Measurements from ENCODE around the gene GCG. TPM values are rescaled to one million over a fixed set of nuclear protein-coding genes. Genes with fewer than 3 reads are reported as not detected.

GCG gene
- polyA plus RNA-seq (2013, experiment 1 of 2) = not detected
- not detected for polyA plus RNA-seq (2013, experiment 2 of 2)

DNA sequence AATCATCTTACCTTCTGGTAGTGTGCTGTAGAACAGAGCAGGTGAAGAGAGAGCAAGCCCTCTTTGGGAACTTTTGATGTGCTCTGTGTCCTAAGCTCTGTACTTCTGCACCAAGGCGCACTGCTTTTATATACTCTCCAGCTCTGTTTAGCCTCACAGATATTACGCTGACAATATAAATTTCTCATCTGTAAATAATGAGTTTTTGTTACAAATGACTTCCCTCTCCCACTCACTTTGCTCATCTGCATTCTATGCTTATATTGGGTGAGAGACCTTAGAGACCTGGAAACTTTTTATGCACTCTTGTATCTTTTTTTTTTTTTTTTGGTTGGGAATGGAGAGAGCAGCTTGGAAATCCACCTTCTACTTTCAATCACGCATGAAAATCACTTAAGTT is at the start of gene GCG:
Gene GCG (minus strand): TSS at position 101 of the 400 bp plus-strand sequence. CDS start 3,069 bp downstream, outside the sequence.
- Histone ChIP-seq H3K4me1 (ENCODE audit: control insufficient read depth, insufficient read depth, low read length, poor library complexity, severe bottlenecking) (no peaks in the 10 kb centered on the region), H3K27ac (ENCODE audit: low read depth, low read length, severe bottlenecking) (no peak within 1 kb of the TSS)
- whole genome bisulfite sequencing, 2 experiments (ENCODE audit: insufficient coverage in 2 of 2) = 83% methylated on average over 1 of the region's 3 CpGs; no CpG with 5 or more reads in 1 of the 2 experiments

DNA sequence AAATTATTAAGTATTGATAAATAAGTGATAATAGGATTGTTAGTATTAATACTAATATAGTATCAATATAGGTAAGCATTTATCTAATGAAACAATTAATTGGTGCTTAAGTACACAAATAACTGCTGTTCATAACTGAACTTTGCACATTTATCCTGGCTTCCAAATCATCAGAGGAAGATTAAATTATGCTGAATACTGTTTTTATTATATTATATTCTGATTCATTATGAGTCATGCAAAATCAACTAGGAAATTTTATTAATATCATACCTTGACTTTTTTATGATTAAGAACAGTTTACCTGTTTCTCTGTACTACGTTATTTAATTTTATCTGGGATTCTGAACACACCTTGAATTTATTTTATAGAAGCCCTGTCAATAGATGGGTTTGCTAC is 48.6 kb upstream of the GCG start:
- Histone ChIP-seq H3K4me3 (ENCODE audit: extremely low read depth, insufficient read depth, low read length, poor library complexity, severe bottlenecking) (no peak overlapping the region), H3K27ac (ENCODE audit: low read depth, low read length, severe bottlenecking) (no peak overlapping the region), H3K36me3 (ENCODE audit: control insufficient read depth, insufficient read depth, low read length) (no peaks in the 10 kb centered on the region), H3K4me1 (ENCODE audit: control insufficient read depth, insufficient read depth, low read length, poor library complexity, severe bottlenecking) (no peaks in the 10 kb centered on the region), H3K9me3 (ENCODE audit: control insufficient read depth, low read length) (no peaks in the 10 kb centered on the region)
- WGBS, 2 experiments (ENCODE audit: insufficient coverage in 2 of 2) = no CpG with 5 or more reads among the region's 1 CpG

More for the DNA sequence above, at the start of gene GCG:
- Histone ChIP-seq H3K4me3 (ENCODE audit: extremely low read depth, insufficient read depth, low read length, poor library complexity, severe bottlenecking) (no peak within 1 kb of the TSS), H3K9me3 (ENCODE audit: control insufficient read depth, low read length) (no peaks in the 10 kb centered on the region), H3K36me3 (ENCODE audit: control insufficient read depth, insufficient read depth, low read length) (no peaks in the 10 kb centered on the region)

DNA sequence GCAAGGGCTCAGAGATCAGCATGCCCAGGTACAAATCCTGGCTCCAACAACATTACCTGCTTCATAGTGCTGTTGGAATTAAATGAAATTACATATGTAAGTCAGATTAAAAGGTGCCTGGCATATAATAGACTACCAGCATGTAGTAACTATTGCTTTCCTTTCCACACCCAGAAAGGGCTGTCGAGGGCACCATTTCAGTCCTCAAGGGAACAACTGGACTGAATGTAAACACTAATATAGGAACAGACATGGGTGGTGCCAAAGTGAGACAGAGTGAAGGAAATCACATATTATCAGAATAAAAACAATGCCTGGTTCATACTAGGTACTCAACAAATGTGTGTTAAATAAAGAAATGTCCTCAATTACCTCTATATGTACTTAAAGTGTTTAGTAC is 47.9 kb upstream of the GCG start:
- Histone ChIP-seq H3K9me3 (ENCODE audit: control insufficient read depth, low read length) (no peaks in the 10 kb centered on the region), H3K4me1 (ENCODE audit: control insufficient read depth, insufficient read depth, low read length, poor library complexity, severe bottlenecking) (no peaks in the 10 kb centered on the region), H3K27ac (ENCODE audit: low read depth, low read length, severe bottlenecking) (no peak overlapping the region), H3K4me3 (ENCODE audit: extremely low read depth, insufficient read depth, low read length, poor library complexity, severe bottlenecking) (no peak overlapping the region), H3K36me3 (ENCODE audit: control insufficient read depth, insufficient read depth, low read length) (no peaks in the 10 kb centered on the region)
- WGBS, 2 experiments (ENCODE audit: insufficient coverage in 2 of 2) = no CpG with 5 or more reads among the region's 1 CpG

DNA sequence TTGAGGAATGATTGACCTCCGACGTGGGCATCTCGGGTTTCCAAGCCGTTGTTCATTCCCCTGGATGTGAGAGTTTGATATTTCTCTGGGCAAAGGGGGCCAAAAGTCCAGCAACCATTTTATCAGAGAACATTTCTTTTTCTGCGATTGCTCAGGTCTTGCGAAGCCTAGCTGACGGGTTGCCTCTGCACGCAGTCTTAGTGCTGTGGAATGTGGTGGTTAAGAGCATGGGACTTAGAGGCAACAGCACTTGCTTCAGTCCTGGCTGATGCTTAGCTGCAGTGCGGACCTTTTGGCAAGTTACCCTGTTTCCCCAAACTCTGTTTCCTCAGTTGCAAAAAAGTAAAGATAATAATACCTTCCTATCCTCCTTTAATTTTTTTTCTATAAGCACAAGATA is 46.2 kb upstream of the GCG start:
- H3K4me3 ChIP-seq (ENCODE audit: extremely low read depth, insufficient read depth, low read length, poor library complexity, severe bottlenecking) = no peak overlapping the region
- H3K36me3 ChIP-seq (ENCODE audit: control insufficient read depth, insufficient read depth, low read length) = no peaks in the 10 kb centered on the region
- no peak overlapping the region for H3K27ac ChIP-seq (ENCODE audit: low read depth, low read length, severe bottlenecking)
- H3K9me3 ChIP-seq (ENCODE audit: control insufficient read depth, low read length) = no peaks in the 10 kb centered on the region
- H3K4me1 ChIP-seq (ENCODE audit: control insufficient read depth, insufficient read depth, low read length, poor library complexity, severe bottlenecking) = no peaks in the 10 kb centered on the region
- 100% methylated on average over 1 to 4 of the region's 9 CpGs for whole genome bisulfite sequencing, 2 experiments (ENCODE audit: insufficient coverage in 2 of 2)

DNA sequence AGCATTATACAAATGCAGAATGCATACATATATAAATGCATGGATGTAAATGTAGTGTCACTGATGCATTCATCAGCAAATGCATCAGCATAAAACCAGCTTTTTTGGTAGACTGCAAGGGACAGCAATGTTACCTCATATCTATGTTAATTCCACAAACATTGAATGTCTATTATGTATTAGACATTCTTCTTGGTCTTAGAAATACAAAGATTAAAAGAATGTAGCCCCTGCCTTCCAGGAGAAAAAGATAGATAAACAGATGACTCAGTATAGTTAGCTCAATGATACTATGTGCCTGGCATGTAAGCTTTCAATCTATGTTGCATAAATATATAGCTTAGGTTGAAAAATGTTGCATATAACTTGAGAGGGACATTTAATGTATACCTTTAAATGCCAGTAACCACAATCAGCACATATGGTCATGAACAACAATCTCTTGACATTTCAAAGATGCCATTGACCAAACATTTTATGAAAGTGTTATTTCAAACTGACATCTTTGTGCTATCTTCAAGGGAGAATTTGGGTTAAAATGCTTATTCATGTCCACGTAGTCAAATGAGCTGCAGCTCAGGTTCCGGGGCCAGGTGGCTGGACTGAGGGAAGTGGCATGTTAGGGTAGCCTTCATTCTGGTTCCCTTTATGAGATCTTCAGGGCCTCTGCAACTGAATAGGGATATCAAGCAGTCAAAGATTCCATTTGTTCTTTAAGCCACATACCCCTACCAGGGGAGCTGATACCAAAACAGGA is 45.2 kb upstream of the GCG start:
- no peak overlapping the region for H3K27ac ChIP-seq (ENCODE audit: low read depth, low read length, severe bottlenecking)
- whole genome bisulfite sequencing, 2 experiments (ENCODE audit: insufficient coverage in 2 of 2) = 90 to 93% methylated on average over 2 of the region's 2 CpGs
- no peaks in the 10 kb centered on the region for H3K36me3 ChIP-seq (ENCODE audit: control insufficient read depth, insufficient read depth, low read length)
- no peaks in the 10 kb centered on the region for H3K4me1 ChIP-seq (ENCODE audit: control insufficient read depth, insufficient read depth, low read length, poor library complexity, severe bottlenecking)
- no peaks in the 10 kb centered on the region for H3K9me3 ChIP-seq (ENCODE audit: control insufficient read depth, low read length)
- no peak overlapping the region for H3K4me3 ChIP-seq (ENCODE audit: extremely low read depth, insufficient read depth, low read length, poor library complexity, severe bottlenecking)

DNA sequence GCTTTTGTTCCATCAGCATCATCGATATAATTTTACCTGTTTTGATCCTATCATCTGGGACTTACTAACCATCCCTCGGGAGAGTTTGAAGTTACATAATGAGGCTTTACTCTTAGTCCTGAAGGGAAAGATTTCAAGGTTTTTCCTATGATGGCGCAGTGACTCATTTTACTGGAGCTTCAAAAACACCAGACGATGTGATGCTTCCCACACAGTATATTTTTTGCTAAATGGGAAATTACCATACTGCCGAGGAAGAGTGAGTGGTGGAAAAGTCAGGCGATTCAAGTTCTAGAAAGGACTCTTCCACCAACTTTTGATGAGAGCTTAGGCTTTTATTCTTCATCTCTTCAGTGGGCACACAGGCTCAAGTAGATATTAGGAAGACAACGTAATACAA is 44.6 kb upstream of the GCG start:
- H3K4me3 ChIP-seq (ENCODE audit: extremely low read depth, insufficient read depth, low read length, poor library complexity, severe bottlenecking) = no peak overlapping the region
- H3K27ac ChIP-seq (ENCODE audit: low read depth, low read length, severe bottlenecking) = no peak overlapping the region
- no peaks in the 10 kb centered on the region for H3K9me3 ChIP-seq (ENCODE audit: control insufficient read depth, low read length)
- no peaks in the 10 kb centered on the region for H3K36me3 ChIP-seq (ENCODE audit: control insufficient read depth, insufficient read depth, low read length)
- H3K4me1 ChIP-seq (ENCODE audit: control insufficient read depth, insufficient read depth, low read length, poor library complexity, severe bottlenecking) = no peaks in the 10 kb centered on the region
- 92 to 100% methylated on average over 3 to 5 of the region's 7 CpGs for WGBS, 2 experiments (ENCODE audit: insufficient coverage in 2 of 2)

DNA sequence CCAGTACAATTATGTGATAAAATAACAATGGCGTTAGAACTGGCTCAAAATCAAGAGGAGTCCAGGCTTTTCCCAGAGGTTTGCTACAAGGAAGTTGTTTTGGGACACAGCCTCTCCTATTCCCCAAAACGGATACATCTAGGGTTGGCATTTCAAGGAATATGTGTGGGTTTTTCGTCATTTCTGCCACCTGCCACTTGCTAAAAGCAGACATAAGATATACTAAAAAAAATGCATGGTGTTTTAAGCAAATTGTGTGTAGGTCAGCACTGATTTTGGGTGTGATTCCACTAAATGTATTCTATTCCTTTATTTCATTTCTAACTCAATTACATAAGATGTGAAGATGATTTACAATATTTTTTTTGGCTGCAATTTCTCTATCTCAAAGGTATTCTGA is 36.4 kb upstream of the GCG start:
- WGBS, 2 experiments (ENCODE audit: insufficient coverage in 2 of 2) = 100% methylated on average over 1 of the region's 3 CpGs; no CpG with 5 or more reads in 1 of the 2 experiments
- H3K4me1 ChIP-seq (ENCODE audit: control insufficient read depth, insufficient read depth, low read length, poor library complexity, severe bottlenecking) = no peaks in the 10 kb centered on the region

DNA sequence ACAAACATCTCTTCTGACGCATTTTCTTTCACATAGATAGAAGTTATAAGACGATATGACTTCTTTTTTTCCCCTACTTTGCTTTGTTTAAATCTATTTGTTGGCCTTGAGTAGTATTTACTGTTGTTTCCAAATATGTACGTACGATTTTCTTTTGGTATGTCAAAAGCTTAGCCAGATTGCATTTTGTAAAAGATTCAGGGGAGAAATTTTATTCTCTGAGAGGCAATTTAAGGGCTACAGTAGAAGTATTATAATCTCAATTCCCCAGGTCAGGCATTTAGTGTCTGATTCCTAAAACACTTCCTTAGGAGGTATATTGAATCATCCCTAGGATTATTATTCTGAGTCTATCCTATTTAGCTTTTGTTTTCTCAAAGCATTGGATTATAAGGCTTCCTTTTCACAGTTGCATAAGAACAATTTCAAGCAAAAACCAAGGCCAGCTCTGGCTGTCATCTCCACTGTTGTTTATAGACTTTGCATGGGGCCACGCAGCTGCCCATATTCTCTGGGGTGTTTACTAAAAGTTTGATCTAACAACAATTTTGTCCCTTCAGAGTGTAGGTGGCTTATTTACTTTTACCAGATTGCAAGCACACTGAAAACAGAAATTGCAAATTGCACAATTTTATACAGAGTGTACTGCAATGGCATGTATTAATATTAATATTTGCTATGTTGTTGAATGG is 33.6 kb upstream of the GCG start:
- Histone ChIP-seq H3K4me3 (ENCODE audit: extremely low read depth, insufficient read depth, low read length, poor library complexity, severe bottlenecking) (no peak overlapping the region), H3K27ac (ENCODE audit: low read depth, low read length, severe bottlenecking) (no peak overlapping the region), H3K36me3 (ENCODE audit: control insufficient read depth, insufficient read depth, low read length) (no peaks in the 10 kb centered on the region), H3K9me3 (ENCODE audit: control insufficient read depth, low read length) (no peaks in the 10 kb centered on the region), H3K4me1 (ENCODE audit: control insufficient read depth, insufficient read depth, low read length, poor library complexity, severe bottlenecking) (no peaks in the 10 kb centered on the region)
- 80% methylated on average over 2 of the region's 5 CpGs; no CpG with 5 or more reads in 1 of the 2 experiments for WGBS, 2 experiments (ENCODE audit: insufficient coverage in 2 of 2)

More for the DNA sequence above, 36.4 kb upstream of the GCG start:
- Histone ChIP-seq H3K9me3 (ENCODE audit: control insufficient read depth, low read length) (no peaks in the 10 kb centered on the region), H3K4me3 (ENCODE audit: extremely low read depth, insufficient read depth, low read length, poor library complexity, severe bottlenecking) (no peak overlapping the region), H3K36me3 (ENCODE audit: control insufficient read depth, insufficient read depth, low read length) (no peaks in the 10 kb centered on the region), H3K27ac (ENCODE audit: low read depth, low read length, severe bottlenecking) (no peak overlapping the region)

DNA sequence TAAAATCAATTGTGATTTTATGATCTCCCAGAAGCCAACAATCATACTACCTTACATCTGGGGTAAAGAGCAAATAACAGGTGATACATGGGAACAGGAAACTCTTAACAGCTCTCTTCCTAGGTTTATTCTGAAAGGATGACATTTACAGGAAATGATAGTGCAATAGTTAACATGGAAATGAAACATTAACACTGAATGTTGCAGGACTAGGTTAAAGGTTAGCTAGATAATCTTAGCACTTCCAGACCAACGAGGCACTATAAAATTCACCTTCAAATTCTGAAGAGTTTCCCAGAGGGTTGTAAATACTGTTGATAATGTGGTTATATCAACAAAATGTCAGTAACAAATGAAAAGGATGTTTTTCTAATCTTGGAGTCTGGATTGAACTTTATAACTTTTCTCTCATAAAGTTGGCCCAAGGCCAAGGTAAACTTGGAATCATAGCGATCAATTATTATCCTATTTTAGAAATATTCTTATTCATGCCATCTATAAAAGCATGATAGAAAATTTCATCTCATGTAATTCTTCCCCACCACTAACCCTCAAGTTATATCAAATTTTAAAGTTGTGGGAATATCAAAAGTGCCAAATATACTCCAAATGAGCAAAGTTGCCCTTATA is 32.9 kb upstream of the GCG start:
- WGBS, 2 experiments (ENCODE audit: insufficient coverage in 2 of 2) = no CpG with 5 or more reads among the region's 2 CpGs
- no peaks in the 10 kb centered on the region for H3K4me1 ChIP-seq (ENCODE audit: control insufficient read depth, insufficient read depth, low read length, poor library complexity, severe bottlenecking)

DNA sequence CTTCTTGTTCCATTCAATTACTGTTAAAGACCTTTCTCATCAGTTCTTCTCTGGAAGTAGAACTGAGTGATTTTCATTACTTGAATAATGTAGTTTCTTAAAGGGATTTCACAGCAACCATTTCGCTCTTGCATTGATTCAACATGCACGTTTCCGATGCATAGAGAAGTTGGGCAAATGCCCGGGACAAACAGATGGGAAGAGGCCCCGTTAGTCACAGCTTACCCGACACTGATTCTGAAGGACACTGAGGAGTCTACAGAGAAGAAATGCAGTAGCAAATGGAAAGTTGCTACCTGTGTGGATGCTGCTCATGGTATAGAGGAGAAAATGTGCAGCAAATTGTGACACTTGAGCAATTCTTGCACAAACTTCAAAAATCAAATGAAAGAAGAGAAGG is 32.3 kb upstream of the GCG start:
- Histone ChIP-seq H3K36me3 (ENCODE audit: control insufficient read depth, insufficient read depth, low read length) (no peaks in the 10 kb centered on the region), H3K4me3 (ENCODE audit: extremely low read depth, insufficient read depth, low read length, poor library complexity, severe bottlenecking) (no peak overlapping the region), H3K27ac (ENCODE audit: low read depth, low read length, severe bottlenecking) (no peak overlapping the region), H3K9me3 (ENCODE audit: control insufficient read depth, low read length) (no peaks in the 10 kb centered on the region), H3K4me1 (ENCODE audit: control insufficient read depth, insufficient read depth, low read length, poor library complexity, severe bottlenecking) (no peaks in the 10 kb centered on the region)
- WGBS, 2 experiments (ENCODE audit: insufficient coverage in 2 of 2) = 91 to 95% methylated on average over 6 of the region's 6 CpGs

More for the DNA sequence above, 32.9 kb upstream of the GCG start:
- H3K4me3 ChIP-seq (ENCODE audit: extremely low read depth, insufficient read depth, low read length, poor library complexity, severe bottlenecking) = no peak overlapping the region
- no peak overlapping the region for H3K27ac ChIP-seq (ENCODE audit: low read depth, low read length, severe bottlenecking)
- no peaks in the 10 kb centered on the region for H3K36me3 ChIP-seq (ENCODE audit: control insufficient read depth, insufficient read depth, low read length)
- no peaks in the 10 kb centered on the region for H3K9me3 ChIP-seq (ENCODE audit: control insufficient read depth, low read length)
